ENCODE results near the gene CNNM4. TPM values are rescaled to one million over a fixed set of nuclear protein-coding genes. Genes with fewer than 3 reads are reported as not detected.

The CNNM4 gene
- total and polyA plus RNA-seq, 7 donors = 2.3 to 36.7 (median 6.6) TPM

DNA sequence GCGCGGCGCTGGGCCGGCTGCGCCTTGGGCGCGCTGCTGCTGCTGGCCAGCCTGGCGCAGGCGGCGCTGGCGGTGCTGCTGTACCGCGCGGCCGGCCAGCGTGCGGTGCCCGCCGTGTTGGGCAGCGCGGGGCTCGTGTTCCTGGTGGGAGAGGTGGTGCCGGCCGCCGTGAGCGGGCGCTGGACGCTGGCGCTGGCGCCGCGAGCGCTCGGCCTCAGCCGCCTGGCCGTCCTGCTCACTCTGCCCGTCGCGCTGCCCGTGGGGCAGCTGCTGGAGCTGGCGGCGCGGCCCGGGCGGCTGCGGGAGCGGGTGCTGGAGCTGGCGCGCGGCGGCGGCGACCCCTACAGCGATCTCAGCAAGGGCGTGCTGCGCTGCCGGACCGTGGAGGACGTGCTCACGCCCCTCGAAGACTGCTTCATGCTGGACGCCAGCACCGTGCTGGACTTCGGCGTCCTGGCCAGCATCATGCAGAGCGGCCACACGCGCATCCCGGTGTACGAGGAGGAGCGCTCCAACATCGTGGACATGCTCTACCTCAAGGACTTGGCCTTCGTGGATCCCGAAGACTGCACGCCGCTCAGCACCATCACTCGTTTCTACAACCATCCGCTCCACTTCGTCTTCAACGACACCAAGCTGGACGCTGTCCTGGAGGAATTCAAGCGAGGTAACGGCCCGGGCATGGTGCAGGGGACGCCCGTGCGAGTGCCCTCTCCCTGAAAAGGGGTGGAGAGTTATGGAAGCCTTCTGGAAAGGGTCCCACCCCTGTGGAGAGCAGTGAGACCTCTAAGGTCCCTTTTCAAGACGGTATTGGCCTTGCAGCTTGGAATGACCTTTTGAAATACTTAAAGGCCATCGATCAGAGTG, 56.4 kb downstream of the CNNM4 start:
- TF ChIP-seq EP300 (IDR thresholded peaks at IDR 0.05) (no peak), POLR2A (IDR thresholded peaks at IDR 0.05) (no peak), POLR2AphosphoS5 (IDR thresholded peaks at IDR 0.05) (no peak)
- TF ChIP-seq, protein P1, sequence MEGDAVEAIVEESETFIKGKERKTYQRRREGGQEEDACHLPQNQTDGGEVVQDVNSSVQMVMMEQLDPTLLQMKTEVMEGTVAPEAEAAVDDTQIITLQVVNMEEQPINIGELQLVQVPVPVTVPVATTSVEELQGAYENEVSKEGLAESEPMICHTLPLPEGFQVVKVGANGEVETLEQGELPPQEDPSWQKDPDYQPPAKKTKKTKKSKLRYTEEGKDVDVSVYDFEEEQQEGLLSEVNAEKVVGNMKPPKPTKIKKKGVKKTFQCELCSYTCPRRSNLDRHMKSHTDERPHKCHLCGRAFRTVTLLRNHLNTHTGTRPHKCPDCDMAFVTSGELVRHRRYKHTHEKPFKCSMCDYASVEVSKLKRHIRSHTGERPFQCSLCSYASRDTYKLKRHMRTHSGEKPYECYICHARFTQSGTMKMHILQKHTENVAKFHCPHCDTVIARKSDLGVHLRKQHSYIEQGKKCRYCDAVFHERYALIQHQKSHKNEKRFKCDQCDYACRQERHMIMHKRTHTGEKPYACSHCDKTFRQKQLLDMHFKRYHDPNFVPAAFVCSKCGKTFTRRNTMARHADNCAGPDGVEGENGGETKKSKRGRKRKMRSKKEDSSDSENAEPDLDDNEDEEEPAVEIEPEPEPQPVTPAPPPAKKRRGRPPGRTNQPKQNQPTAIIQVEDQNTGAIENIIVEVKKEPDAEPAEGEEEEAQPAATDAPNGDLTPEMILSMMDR (IDR thresholded peaks at IDR 0.05) = no peak
- intact Hi-C loops (cut with DNase I) = loop anchor here (1.0 to 10.0 kb wide), 6 partner anchors 40 to 296 kb away; partner anchors contain the start of genes ANKRD36, ANKRD39, CNNM4 and KANSL3
- 1 to 5% methylated on average over 89 of the region's 89 CpGs for WGBS, 2 donors

DNA sequence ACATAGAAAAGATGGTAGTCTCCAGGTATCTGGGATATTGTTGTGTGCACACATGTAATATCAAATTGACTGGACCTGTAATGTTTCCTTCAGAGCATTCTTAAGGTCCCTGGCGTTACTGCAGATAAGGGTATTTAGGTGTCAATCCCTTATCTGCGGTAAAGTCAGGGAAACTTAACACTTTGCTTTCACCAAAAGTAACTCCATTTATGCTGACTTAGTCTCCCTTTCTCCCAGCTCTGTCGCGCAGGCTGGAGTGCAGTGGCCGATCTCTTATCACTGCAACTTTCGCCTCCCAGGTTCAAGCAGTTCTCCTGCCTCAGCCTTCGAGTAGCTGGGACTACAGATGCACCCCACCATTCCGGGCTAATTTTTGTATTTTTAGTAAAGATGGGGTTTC, 57.2 kb downstream of the CNNM4 start:
- intact Hi-C loops (cut with DNase I) = loop anchor here (2.0 to 10.0 kb wide), 5 partner anchors 39 to 295 kb away; partner anchors contain the start of genes ANKRD36, ANKRD39, KANSL3 and LMAN2L
- H3K27ac ChIP-seq = peak overlapping the region in 1 of 4 donors; percentile 85
- no peak for DNase-seq
- peak overlapping the region; percentile 45 to 88 (median 62) for H3K4me3 ChIP-seq
- H3K36me3 ChIP-seq = no peaks in the 10 kb centered on the region
- H3K4me1 ChIP-seq = peaks cover 0 to 63% (median 56%) of the 10 kb centered on the region in 4 donors
- TF ChIP-seq, protein P1 (IDR thresholded peaks at IDR 0.05) = no peak
- TF ChIP-seq EP300 (IDR thresholded peaks at IDR 0.05) (no peak), POLR2AphosphoS5 (IDR thresholded peaks at IDR 0.05) (no peak), POLR2A (IDR thresholded peaks at IDR 0.05) (no peak)
- H3K27me3 ChIP-seq = no peaks in the 10 kb centered on the region
- H3K9me3 ChIP-seq = no peaks in the 10 kb centered on the region
- 32 to 79% methylated on average over 8 of the region's 8 CpGs for WGBS, 2 donors

More for the DNA sequence above, 56.4 kb downstream of the CNNM4 start:
- Histone ChIP-seq H3K4me1 (peaks cover 0 to 58% (median 49%) of the 10 kb centered on the region in 4 donors), H3K9me3 (no peaks in the 10 kb centered on the region), H3K27ac (peak overlapping the region; percentile 44 to 96 (median 90)), H3K27me3 (no peaks in the 10 kb centered on the region), H3K4me3 (peak overlapping the region; percentile 45 to 88 (median 62)), H3K36me3 (no peaks in the 10 kb centered on the region)
- DNase-seq = no peak

DNA sequence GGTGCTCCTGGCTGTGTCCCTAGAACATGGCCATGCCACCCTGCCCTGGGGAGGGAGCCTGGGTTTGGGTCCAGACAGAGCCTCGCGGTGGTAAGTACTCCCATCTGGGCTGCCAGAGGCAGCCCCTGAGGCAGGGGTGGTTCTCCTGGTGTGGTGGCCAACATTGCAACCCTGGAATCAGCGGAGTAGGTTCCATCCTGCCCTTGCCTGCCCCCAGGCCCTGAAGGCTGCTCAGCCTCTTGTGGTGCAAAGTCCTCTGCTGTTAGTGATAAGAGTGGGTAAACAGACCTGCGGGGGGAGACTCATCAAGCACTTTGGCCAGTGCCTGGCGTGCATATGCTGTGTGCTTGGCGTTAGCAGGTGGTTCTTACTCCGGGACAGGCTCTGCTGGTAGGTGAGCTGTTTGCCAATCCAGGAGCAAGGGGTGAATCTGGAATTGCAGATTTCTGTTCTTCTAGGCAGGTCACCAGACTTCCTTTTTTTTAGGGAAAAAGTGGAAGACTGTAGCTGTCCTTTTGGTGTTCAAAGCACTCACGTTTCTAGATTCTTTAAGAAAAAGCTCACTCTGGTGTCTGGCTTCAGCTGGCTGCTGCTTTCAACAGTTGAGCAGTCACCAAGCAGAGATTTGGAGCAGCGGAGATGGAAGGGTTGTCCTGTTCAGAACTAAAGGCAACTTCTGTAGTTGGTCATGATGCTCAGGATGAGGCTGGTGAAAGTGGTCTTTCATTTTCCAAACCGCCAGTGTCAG, 58.6 kb downstream of the CNNM4 start:
- 21 to 68% methylated on average over 10 of the region's 10 CpGs for WGBS, 2 donors
- no peak for DNase-seq
- Histone ChIP-seq H3K4me3 (peak overlapping the region in 2 of 4 donors; percentile 16 to 23), H3K4me1 (peaks cover 0 to 77% (median 70%) of the 10 kb centered on the region in 4 donors), H3K36me3 (no peaks in the 10 kb centered on the region), H3K9me3 (no peaks in the 10 kb centered on the region), H3K27ac (no peak overlapping the region), H3K27me3 (no peaks in the 10 kb centered on the region)
- TF ChIP-seq POLR2A (IDR thresholded peaks at IDR 0.05) (no peak), POLR2AphosphoS5 (IDR thresholded peaks at IDR 0.05) (no peak), EP300 (IDR thresholded peaks at IDR 0.05) (no peak)
- TF ChIP-seq, protein P1 (IDR thresholded peaks at IDR 0.05) = no peak
- intact Hi-C loops (cut with DNase I) = loop anchor here (5.0 to 10.0 kb wide), 3 partner anchors 38 to 185 kb away; partner anchors contain the start of genes ANKRD39, KANSL3 and LMAN2L

DNA sequence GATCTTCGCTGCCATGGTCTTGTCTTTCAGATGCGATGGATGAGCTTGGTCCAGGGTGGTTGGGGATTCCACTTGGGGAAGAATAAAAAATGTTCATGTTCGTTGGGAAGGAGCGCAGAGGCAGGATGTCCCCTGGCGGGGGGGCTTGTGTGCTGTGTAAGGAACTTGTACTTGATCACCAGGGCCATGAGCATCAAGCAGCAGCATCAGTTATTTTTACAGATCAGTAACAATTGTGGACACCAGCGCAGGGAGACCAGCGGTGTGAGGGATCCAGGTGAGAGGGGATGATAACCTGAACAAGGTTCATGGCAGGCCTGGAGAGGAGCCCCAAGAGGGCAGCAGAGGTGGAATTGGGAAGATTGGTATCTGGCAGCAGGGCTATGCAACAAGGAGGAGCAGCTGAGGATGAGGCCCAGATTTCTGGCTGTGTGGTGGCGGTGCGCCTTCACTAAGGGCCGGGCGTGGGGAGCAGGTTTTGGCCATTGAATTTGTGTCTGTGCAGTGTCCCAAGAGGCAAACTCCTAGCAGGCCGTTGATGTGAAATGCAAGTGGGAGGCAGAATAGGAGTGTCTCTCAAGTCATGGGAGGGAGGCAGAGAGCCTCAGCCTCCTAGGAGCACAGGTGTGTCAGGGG, 59.3 kb downstream of the CNNM4 start:
- no peaks in the 10 kb centered on the region for H3K9me3 ChIP-seq
- H3K27me3 ChIP-seq = no peaks in the 10 kb centered on the region
- DNase-seq = no peak
- intact Hi-C loops (cut with DNase I) = loop anchor here (5.0 to 10.0 kb wide), 3 partner anchors 37 to 185 kb away; partner anchors contain the start of genes ANKRD39, KANSL3 and LMAN2L
- peaks cover 0 to 81% (median 76%) of the 10 kb centered on the region in 4 donors for H3K4me1 ChIP-seq
- no peak overlapping the region for H3K4me3 ChIP-seq
- H3K36me3 ChIP-seq = peaks cover 0 to 3% (median 2%) of the 10 kb centered on the region in 4 donors
- no peak overlapping the region for H3K27ac ChIP-seq
- 56 to 83% methylated on average over 12 of the region's 12 CpGs for WGBS, 2 donors
- TF ChIP-seq EP300 (IDR thresholded peaks at IDR 0.05) = no peak
- no peak for TF ChIP-seq POLR2AphosphoS5 (IDR thresholded peaks at IDR 0.05)
- TF ChIP-seq, protein P1 (IDR thresholded peaks at IDR 0.05) = no peak
- no peak for TF ChIP-seq POLR2A (IDR thresholded peaks at IDR 0.05)

All from sigmoid colon (tissue), 7 donors.